Astrocyte (in vitro differentiated cells and primary cell): ENCODE data around the gene TMX2.

Experiments
- CTCF ChIP-seq: IDR thresholded peaks from 2 replicates; pipeline ENCODE4 v1.5.1; 2011; ENCODE audit warnings: low read depth, mild to moderate bottlenecking, inconsistent platforms, low read length, moderate library complexity; ENCODE audit not compliant: insufficient read depth
- EZH2 ChIP-seq: IDR thresholded peaks from 2 replicates; pipeline ENCODE4 v1.6.1; 2012; ENCODE audit warnings: mild to moderate bottlenecking, low read length, inconsistent platforms; ENCODE audit not compliant: insufficient read depth

DNA sequence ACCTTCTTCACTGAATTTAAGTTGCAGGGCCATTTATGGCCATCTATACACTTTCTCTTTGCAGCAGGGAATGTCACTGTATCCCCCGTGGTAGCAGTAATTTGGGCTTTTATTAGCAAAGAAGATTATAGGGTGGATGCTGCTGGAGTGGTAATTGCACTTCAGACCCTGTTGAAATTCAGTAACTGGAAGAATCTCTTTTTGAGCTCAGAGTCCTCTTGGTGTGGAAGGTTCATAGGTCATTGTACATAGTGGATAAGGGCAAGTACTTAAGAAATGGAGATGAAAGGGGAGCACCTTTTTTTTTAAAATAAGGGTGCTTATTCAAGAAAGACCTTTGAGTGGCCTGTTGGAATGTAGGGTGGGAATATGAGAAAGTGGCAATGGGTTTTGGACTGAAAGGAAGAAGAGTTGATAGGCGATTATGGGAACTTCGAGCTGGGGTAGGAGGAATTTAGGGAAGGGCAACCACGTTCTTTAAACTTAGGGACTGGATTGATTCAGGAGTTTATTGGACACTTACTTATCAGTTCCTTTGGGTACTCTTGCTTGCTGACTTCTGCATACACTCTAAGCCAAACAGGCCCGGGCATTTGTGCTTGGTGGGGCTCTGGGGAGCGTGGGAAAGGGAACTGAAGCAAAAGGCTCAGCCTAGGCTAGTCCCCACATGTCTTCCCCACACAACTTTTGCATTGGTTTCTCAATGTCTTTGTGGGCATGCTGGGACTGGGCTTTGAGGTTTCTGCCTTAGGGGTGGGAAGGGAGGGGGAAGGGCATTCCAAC lies 75.7 kb downstream of the TMX2 start:
- TF ChIP-seq EZH2 = no peak
- no peak for TF ChIP-seq CTCF
